DOHH2 (cell line): ENCODE results near the gene KLK8.

ENCODE experiments used
- H3F3A ChIP-seq: fragments of 200-600 bp; sonication (generic), shearing (Covaris generic); 2 replicates; pipeline ENCODE4 v1.6.0; 2016; ENCODE audit warnings: antibody characterized with exemption, mild to moderate bottlenecking; ENCODE audit not compliant: control insufficient read depth, insufficient read depth
- H3K27ac ChIP-seq: fragments of 200-600 bp; sonication (generic); 2 replicates; pipeline ENCODE4 v1.5.1; 2014; ENCODE audit warnings: low read depth, mild to moderate bottlenecking, low read length, moderate library complexity
- H3K27me3 ChIP-seq: fragments of 200-600 bp; sonication (generic); 2 replicates; pipeline ENCODE4 v1.6.1; 2014; ENCODE audit warnings: mild to moderate bottlenecking, low read length, mixed read lengths; ENCODE audit not compliant: control insufficient read depth
- H3K36me3 ChIP-seq: fragments of 200-600 bp; sonication (generic); 2 replicates; pipeline ENCODE4 v1.6.1; 2014; ENCODE audit warnings: mild to moderate bottlenecking, low read length, moderate library complexity, mixed read lengths; ENCODE audit not compliant: control insufficient read depth
- H3K4me1 ChIP-seq: fragments of 200-600 bp; sonication (generic); 2 replicates; pipeline ENCODE4 v1.6.1; 2014; ENCODE audit warnings: mild to moderate bottlenecking, low read length, mixed read lengths; ENCODE audit not compliant: control insufficient read depth
- H3K4me2 ChIP-seq: fragments of 200-600 bp; sonication (generic); 2 replicates; pipeline ENCODE4 v1.6.0; 2014; ENCODE audit warnings: mild to moderate bottlenecking, low read length, moderate library complexity
- H3K4me3 ChIP-seq: fragments of 200-600 bp; sonication (generic); 2 replicates; pipeline ENCODE4 v1.5.1; 2014; ENCODE audit warnings: mild to moderate bottlenecking, low read length, mixed read lengths
- H3K79me2 ChIP-seq: fragments of 200-600 bp; sonication (generic); 2 replicates; pipeline ENCODE4 v1.6.1; 2014; ENCODE audit warnings: mild to moderate bottlenecking, low read length, mixed read lengths; ENCODE audit not compliant: control insufficient read depth
- H3K9me2 ChIP-seq: fragments of 200-600 bp; sonication (generic); replicated peaks from 2 replicates; pipeline ENCODE4 v1.6.1; 2014; ENCODE audit warnings: mild to moderate bottlenecking, low read length, mixed read lengths; ENCODE audit not compliant: control insufficient read depth
- H3K9me3 ChIP-seq: fragments of 200-600 bp; sonication (generic); 2 replicates; pipeline ENCODE4 v1.6.1; 2014; ENCODE audit warnings: antibody characterized with exemption, low read length, mixed read lengths; ENCODE audit not compliant: control insufficient read depth, insufficient read depth
- H4K20me1 ChIP-seq: fragments of 200-600 bp; sonication (generic); 2 replicates; pipeline ENCODE4 v1.6.0; 2014; ENCODE audit warnings: low read depth, mild to moderate bottlenecking, antibody characterized with exemption, low read length, moderate library complexity; ENCODE audit not compliant: control insufficient read depth, insufficient read depth
- CTCF ChIP-seq: fragments of 200-600 bp; sonication (generic); IDR thresholded peaks from one replicate; pipeline ENCODE4 v1.5.1; 2014; ENCODE audit warnings: antibody characterized with exemption, mild to moderate bottlenecking, low read depth, low read length; ENCODE audit not compliant: poor library complexity, severe bottlenecking
- EZH2phosphoT487 ChIP-seq: fragments of 200-600 bp; sonication (generic); IDR thresholded peaks from 2 replicates; pipeline ENCODE4 v1.6.1; 2017; ENCODE audit warnings: borderline replicate concordance, mild to moderate bottlenecking, antibody characterized with exemption, low read length, moderate library complexity, mixed read lengths

Gene KLK8

GRCh38 chr19:51010066-51010795 lies 8.8 kb upstream of the KLK8 start:
- no peaks in the 10 kb centered on the region for H3K4me1 ChIP-seq
- no peaks in the 10 kb centered on the region for H3K36me3 ChIP-seq
- H3K79me2 ChIP-seq = no peaks in the 10 kb centered on the region
- H3K27ac ChIP-seq = no peak overlapping the region
- H3K9me3 ChIP-seq = no peaks in the 10 kb centered on the region
- no peak overlapping the region for H3K4me2 ChIP-seq
- no peaks in the 10 kb centered on the region for H4K20me1 ChIP-seq
- no peaks in the 10 kb centered on the region for H3F3A ChIP-seq
- H3K4me3 ChIP-seq = no peak overlapping the region
- no peak for TF ChIP-seq CTCF
- no peak for TF ChIP-seq EZH2phosphoT487
- no peaks in the 10 kb centered on the region for H3K27me3 ChIP-seq
- no peaks in the 10 kb centered on the region for H3K9me2 ChIP-seq

GRCh38 chr19:51009061-51009891 lies 7.9 kb upstream of the KLK8 start:
- no peaks in the 10 kb centered on the region for H3K9me3 ChIP-seq

GRCh38 chr19:51007488-51007887 lies 6.1 kb upstream of the KLK8 start:
- H3F3A ChIP-seq = no peaks in the 10 kb centered on the region
- no peak overlapping the region for H3K4me3 ChIP-seq

More at GRCh38 chr19:51009061-51009891, 7.9 kb upstream of the KLK8 start:
- H4K20me1 ChIP-seq = no peaks in the 10 kb centered on the region
- no peak overlapping the region for H3K4me3 ChIP-seq
- no peak overlapping the region for H3K27ac ChIP-seq
- H3F3A ChIP-seq = no peaks in the 10 kb centered on the region
- no peaks in the 10 kb centered on the region for H3K36me3 ChIP-seq
- H3K4me2 ChIP-seq = no peak overlapping the region
- H3K27me3 ChIP-seq = no peaks in the 10 kb centered on the region
- no peak for TF ChIP-seq CTCF
- TF ChIP-seq EZH2phosphoT487 = no peak
- H3K79me2 ChIP-seq = no peaks in the 10 kb centered on the region
- no peaks in the 10 kb centered on the region for H3K4me1 ChIP-seq
- H3K9me2 ChIP-seq = no peaks in the 10 kb centered on the region

More at GRCh38 chr19:51007488-51007887, 6.1 kb upstream of the KLK8 start:
- Histone ChIP-seq H3K9me2 (no peaks in the 10 kb centered on the region), H3K27me3 (no peaks in the 10 kb centered on the region), H3K9me3 (no peaks in the 10 kb centered on the region), H3K27ac (no peak overlapping the region), H3K4me1 (no peaks in the 10 kb centered on the region), H3K79me2 (no peaks in the 10 kb centered on the region), H4K20me1 (no peaks in the 10 kb centered on the region), H3K4me2 (no peak overlapping the region), H3K36me3 (no peaks in the 10 kb centered on the region)
- TF ChIP-seq EZH2phosphoT487 (no peak), CTCF (no peak)
